B cell (primary cell): ENCODE measurements around the gene BHLHE40. TPM values are rescaled to one million over a fixed set of nuclear protein-coding genes. Genes with fewer than 3 reads are reported as not detected.

ENCODE experiments used
- ATAC-seq: fragments of 200-7000 bp; cut with Tn5 transposase; one replicate; pipeline ENCODE4 v1.10.0; 2021; ENCODE audit warnings: low read depth, mild to moderate bottlenecking, moderate number of reproducible peaks, moderate library complexity
- CTCF ChIA-PET: fragments of 350-600 bp; sonication (Branson Sonifier 250); formaldehyde crosslinking; loops from one replicate; lab custom pipeline; 2021; ENCODE audit warnings: antibody characterized with exemption, inconsistent platforms; lab: Charles Lee
- POLR2A ChIA-PET: fragments of 350-600 bp; sonication (Branson Sonifier 250); formaldehyde crosslinking; loops from one replicate; lab custom pipeline; 2021; ENCODE audit warnings: antibody characterized with exemption; lab: Charles Lee
- DNase-seq: peaks from one replicate; pipeline ENCODE4 v3.0.0; 2013
- H2AFZ ChIP-seq: 2 replicates; pipeline ENCODE4 v1.6.1; 2012; ENCODE audit warnings: mild to moderate bottlenecking, low read depth, low read length; ENCODE audit not compliant: insufficient read depth, poor library complexity, severe bottlenecking
- H3K27ac ChIP-seq, 2 donors: 1 replicate in 1 of 2; 2 replicates in 1 of 2; pipeline ENCODE4 v1.5.1; 2012 to 2013; ENCODE audit warnings: low read length in 2 of 2, mild to moderate bottlenecking in 2 of 2, moderate library complexity in 1 of 2
- H3K27me3 ChIP-seq, 4 experiments: fragments of 200-600 bp in 1 of 4; sonication (generic) in 1 of 4; replicated peaks in 1 of 4; 1 replicate in 2 of 4; 2 replicates in 2 of 4; pipeline versions ENCODE4 v1.6.1 to v1.7.0; 2013 to 2016; ENCODE audit warnings: low read length in 3 of 4, mild to moderate bottlenecking in 2 of 4, mixed read lengths in 1 of 4, moderate library complexity in 1 of 4; ENCODE audit not compliant: insufficient read depth in 4 of 4, control insufficient read depth in 3 of 4; ENCODE audit errors: control extremely low read depth in 1 of 4
- H3K36me3 ChIP-seq, 2 experiments: replicated peaks in 1 of 2; 1 replicate in 1 of 2; 2 replicates in 1 of 2; pipeline versions ENCODE4 v1.6.1 to v1.7.1; 2013; ENCODE audit warnings: low read length in 1 of 2; ENCODE audit not compliant: insufficient read depth in 2 of 2, control insufficient read depth in 1 of 2; ENCODE audit errors: control extremely low read depth in 1 of 2, extremely low read depth in 1 of 2
- H3K4me1 ChIP-seq, 2 donors: fragments of 200-600 bp in 1 of 2; sonication (generic) in 1 of 2; 1 replicate in 1 of 2; 2 replicates in 1 of 2; pipeline versions ENCODE4 v1.5.1 to v1.6.1; 2013 to 2017; ENCODE audit warnings: low read length in 2 of 2; ENCODE audit not compliant: control insufficient read depth in 2 of 2, insufficient read depth in 2 of 2
- H3K4me2 ChIP-seq: replicated peaks from 2 replicates; pipeline ENCODE3; 2012; ENCODE audit warnings: mild to moderate bottlenecking, low read depth, low read length; ENCODE audit not compliant: poor library complexity, severe bottlenecking
- H3K4me3 ChIP-seq, 5 experiments: fragments of 200-600 bp in 1 of 5; sonication (generic) in 1 of 5; 1 replicate in 3 of 5; 2 replicates in 2 of 5; pipeline versions ENCODE4 v1.5.1 to v1.7.0; 2011 to 2016; ENCODE audit warnings: low read length in 4 of 5, mild to moderate bottlenecking in 4 of 5, low read depth in 2 of 5, control low read depth in 1 of 5, moderate library complexity in 1 of 5; ENCODE audit not compliant: insufficient read depth in 1 of 5; ENCODE audit errors: control extremely low read depth in 1 of 5, extremely low read depth in 1 of 5
- H3K79me2 ChIP-seq: fragments of 200-600 bp; sonication (generic); one replicate; pipeline ENCODE4 v1.6.0; 2016; ENCODE audit warnings: low read length; ENCODE audit not compliant: control insufficient read depth, insufficient read depth
- H3K9ac ChIP-seq: fragments of 200-600 bp; sonication (generic); 2 replicates; pipeline ENCODE4 v1.6.1; 2017; ENCODE audit warnings: mild to moderate bottlenecking, low read length, moderate library complexity
- H3K9me3 ChIP-seq, 3 donors: one replicate each; pipeline versions ENCODE4 v1.6.1 to v1.7.1; 2013; ENCODE audit warnings: low read length in 2 of 3; ENCODE audit not compliant: control insufficient read depth in 2 of 3, insufficient read depth in 1 of 3; ENCODE audit errors: control extremely low read depth in 1 of 3
- H4K20me1 ChIP-seq: 2 replicates; pipeline ENCODE4 v1.6.0; 2012; ENCODE audit warnings: mild to moderate bottlenecking, low read length; ENCODE audit not compliant: insufficient read depth, control insufficient read depth, poor library complexity, severe bottlenecking
- H3K27ac Mint-ChIP-seq: one replicate; pipeline ENCODE4 v1.8.0; 2021; ENCODE audit warnings: mixed read lengths
- H3K27me3 Mint-ChIP-seq: one replicate; pipeline ENCODE4 v1.8.0; 2021; ENCODE audit warnings: mixed read lengths
- H3K4me1 Mint-ChIP-seq: one replicate; pipeline ENCODE4 v1.8.0; 2021; ENCODE audit warnings: mixed read lengths
- H3K4me3 Mint-ChIP-seq: one replicate; pipeline ENCODE4 v1.8.0; 2021; ENCODE audit warnings: mixed read lengths
- H3K9me3 Mint-ChIP-seq: one replicate; pipeline ENCODE4 v1.8.0; 2022; ENCODE audit warnings: mixed read lengths; ENCODE audit not compliant: insufficient read depth
- EZH2 ChIP-seq: IDR thresholded peaks from 2 replicates; pipeline ENCODE4 v1.6.1; 2012; ENCODE audit warnings: borderline replicate concordance, low read depth, mild to moderate bottlenecking, moderate library complexity, low read length; ENCODE audit not compliant: insufficient read depth, poor library complexity, severe bottlenecking
- WGBS: methylation state at CpG from one replicate; pipeline ENCODE4 v1.1.5; 2013; ENCODE audit warnings: missing lambda C conversion rate; ENCODE audit not compliant: insufficient coverage; 5-methylcytosine and 5-hydroxymethylcytosine counted together
- intact Hi-C: fragments of 100-400 bp; cut with micrococcal nuclease; formaldehyde crosslinking; loops from one replicate; pipeline ENCODE4 v1.10.0; 2022
- polyA plus RNA-seq: library from polyadenylated mRNA; depleted of rRNA; stranded (reverse); fragments of >200 nt; gene quantifications from 2 replicates; pipeline ENCODE4 v1.2.3, GENCODE V29; 2012
- total RNA-seq, 2 donors: library from RNA; stranded (reverse); fragments of 120-200 nt in 1 of 2; gene quantifications; 1 replicate in 1 of 2; 2 replicates in 1 of 2; pipeline versions ENCODE4 v1.2.3 to v1.2.4, GENCODE V29; 2013 to 2022
- TF ChIP-seq, protein P1 (sequence below): fragments of 200-600 bp; IDR thresholded peaks from one replicate; pipeline ENCODE4 v1.8.0; 2022; ENCODE audit warnings: antibody characterized with exemption, mild to moderate bottlenecking

BHLHE40 gene
- total and polyA plus RNA-seq, 2 donors (not counting 1 experiment from before 2014, with no cell fraction given) = 26.2 to 53.8 TPM

DNA sequence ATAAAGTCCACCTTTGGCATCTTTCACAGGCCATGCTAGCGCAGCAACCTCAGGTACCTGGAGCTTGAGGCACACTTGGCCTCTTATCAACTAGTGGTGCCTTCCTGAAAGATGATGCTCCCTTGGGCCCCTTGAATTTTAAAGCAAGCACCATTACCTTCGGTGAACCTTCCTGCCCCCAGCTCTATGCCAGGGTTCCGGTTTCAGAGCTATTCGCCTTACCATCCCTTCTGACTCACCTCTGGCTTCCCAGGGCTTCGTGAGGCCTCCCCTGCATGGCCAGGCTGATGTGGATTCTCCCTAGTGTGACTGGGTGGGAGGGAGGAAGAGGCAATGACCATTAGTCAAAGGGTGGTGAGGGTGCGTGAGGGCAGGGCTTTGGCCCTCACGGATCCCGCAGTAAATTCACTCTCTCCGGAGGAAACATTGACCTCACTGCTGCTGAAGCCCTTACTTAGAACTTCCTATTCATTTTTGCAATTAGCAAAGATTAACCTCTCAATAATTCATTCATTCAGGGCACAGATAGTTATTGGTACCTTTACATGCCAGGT, 16.3 kb downstream of the BHLHE40 start:
- Histone ChIP-seq H3K4me2 (no peak overlapping the region), H3K4me3 (no peak overlapping the region), H3K9ac (no peak overlapping the region), H2AFZ (no peak overlapping the region), H3K27ac (no peak overlapping the region), H3K4me1 (peaks cover 0 to 6% of the 10 kb centered on the region in 2 donors), H3K9me3 (peaks cover 0 to 3% (median 0%) of the 10 kb centered on the region in 3 donors), H3K36me3 (no peaks in the 10 kb centered on the region), H3K27me3 (no peaks in the 10 kb centered on the region), H4K20me1 (no peaks in the 10 kb centered on the region), H3K79me2 (no peaks in the 10 kb centered on the region)
- Mint-ChIP-seq H3K27me3 (no peaks in the 10 kb centered on the region), H3K27ac (no peak overlapping the region), H3K4me3 (no peak overlapping the region), H3K4me1 (peaks cover 14% of the 10 kb centered on the region), H3K9me3 (no peaks in the 10 kb centered on the region)
- no peak for DNase-seq
- no peak for TF ChIP-seq EZH2
- TF ChIP-seq, protein P1, sequence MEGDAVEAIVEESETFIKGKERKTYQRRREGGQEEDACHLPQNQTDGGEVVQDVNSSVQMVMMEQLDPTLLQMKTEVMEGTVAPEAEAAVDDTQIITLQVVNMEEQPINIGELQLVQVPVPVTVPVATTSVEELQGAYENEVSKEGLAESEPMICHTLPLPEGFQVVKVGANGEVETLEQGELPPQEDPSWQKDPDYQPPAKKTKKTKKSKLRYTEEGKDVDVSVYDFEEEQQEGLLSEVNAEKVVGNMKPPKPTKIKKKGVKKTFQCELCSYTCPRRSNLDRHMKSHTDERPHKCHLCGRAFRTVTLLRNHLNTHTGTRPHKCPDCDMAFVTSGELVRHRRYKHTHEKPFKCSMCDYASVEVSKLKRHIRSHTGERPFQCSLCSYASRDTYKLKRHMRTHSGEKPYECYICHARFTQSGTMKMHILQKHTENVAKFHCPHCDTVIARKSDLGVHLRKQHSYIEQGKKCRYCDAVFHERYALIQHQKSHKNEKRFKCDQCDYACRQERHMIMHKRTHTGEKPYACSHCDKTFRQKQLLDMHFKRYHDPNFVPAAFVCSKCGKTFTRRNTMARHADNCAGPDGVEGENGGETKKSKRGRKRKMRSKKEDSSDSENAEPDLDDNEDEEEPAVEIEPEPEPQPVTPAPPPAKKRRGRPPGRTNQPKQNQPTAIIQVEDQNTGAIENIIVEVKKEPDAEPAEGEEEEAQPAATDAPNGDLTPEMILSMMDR = no peak
- no peak for ATAC-seq
- ChIA-PET POLR2A (no interaction called here), CTCF (interaction anchor here (0.7 to 6.9 kb wide), 4 partner anchors 13 to 284 kb away, joined by 3 to 39 read pairs (median 4); no protein-coding TSS in a partner anchor)
- intact Hi-C loops = loop anchor here (2.0 kb wide), 1 partner anchor 15 kb away; no protein-coding TSS in a partner anchor
- 100% methylated on average over 1 of the region's 9 CpGs for WGBS

DNA sequence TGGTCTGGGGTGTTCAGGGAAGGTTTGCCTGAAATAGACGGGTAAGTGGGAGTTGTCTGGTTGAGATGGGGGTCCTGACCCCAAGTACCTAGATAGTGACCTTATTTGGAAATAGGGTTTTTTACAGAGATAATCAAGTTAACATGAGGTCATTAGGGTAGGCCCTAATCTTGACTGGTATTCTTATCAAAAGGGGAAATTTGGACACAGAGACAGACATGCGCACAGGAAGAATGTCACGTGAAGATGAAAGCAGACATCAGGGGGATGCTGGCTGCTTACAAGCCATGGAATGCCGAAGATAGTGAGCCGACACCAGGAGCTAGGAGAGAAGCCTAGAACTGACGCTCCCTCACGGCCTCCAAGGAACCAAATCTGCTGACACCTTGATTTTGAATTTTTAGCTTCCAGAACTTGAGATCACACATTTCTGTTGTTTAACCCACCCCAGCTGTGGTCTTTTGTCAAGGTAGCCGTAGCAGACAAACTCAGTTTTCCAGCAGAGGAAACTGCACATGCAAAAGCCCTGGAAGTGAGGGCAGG, 17.1 kb downstream of the BHLHE40 start:
- intact Hi-C loops = loop anchor here (2.0 kb wide), 1 partner anchor 15 kb away; no protein-coding TSS in a partner anchor
- H3K4me3 ChIP-seq = no peak overlapping the region
- Mint-ChIP-seq H3K4me1 (peaks cover 14% of the 10 kb centered on the region), H3K4me3 (no peak overlapping the region), H3K27me3 (no peaks in the 10 kb centered on the region), H3K27ac (no peak overlapping the region), H3K9me3 (no peaks in the 10 kb centered on the region)
- no peak for TF ChIP-seq EZH2
- TF ChIP-seq, protein P1 = no peak
- WGBS = 95% methylated on average over 7 of the region's 8 CpGs
- H3K27me3 ChIP-seq = no peaks in the 10 kb centered on the region
- H2AFZ ChIP-seq = no peak overlapping the region
- no peaks in the 10 kb centered on the region for H4K20me1 ChIP-seq
- peaks cover 0 to 3% (median 0%) of the 10 kb centered on the region in 3 donors for H3K9me3 ChIP-seq
- ATAC-seq (no peak), DNase-seq (no peak)
- H3K4me2 ChIP-seq = no peak overlapping the region
- ChIA-PET CTCF (interaction anchor here (1.0 to 6.9 kb wide), 2 partner anchors 14 to 61 kb away, joined by 3 to 39 read pairs; no protein-coding TSS in a partner anchor), POLR2A (interaction anchor here (0.7 to 1.2 kb wide), 2 partner anchors 11 to 17 kb away, joined by 3 read pairs; partner anchors contain the start of gene BHLHE40)
- no peak overlapping the region for H3K9ac ChIP-seq
- H3K36me3 ChIP-seq = no peaks in the 10 kb centered on the region
- H3K79me2 ChIP-seq = no peaks in the 10 kb centered on the region
- no peak overlapping the region for H3K27ac ChIP-seq
- H3K4me1 ChIP-seq = peaks cover 0 to 6% of the 10 kb centered on the region in 2 donors
